Thoracic aorta (tissue), 2 donors: Measurements from ENCODE around the gene DAP. TPM values are rescaled to one million over a fixed set of nuclear protein-coding genes. Genes with fewer than 3 reads are reported as not detected.

Experiments used
- ATAC-seq: fragments of 150-250 bp; one replicate; pipeline ENCODE4 v1.8.0; 2017; ENCODE audit warnings: low read depth; ENCODE audit not compliant: insufficient number of reproducible peaks, low FRiP score
- DNase-seq: peaks from one replicate; pipeline ENCODE4 v3.0.0-alpha.2; 2020; ENCODE audit warnings: low spot score
- H3K27ac ChIP-seq, 2 donors: fragments of 200-600 bp; sonication (generic); 1 replicate in 1 of 2; 2 replicates in 1 of 2; pipeline ENCODE4 v1.5.1; 2016; ENCODE audit warnings: mild to moderate bottlenecking in 2 of 2, moderate library complexity in 2 of 2
- H3K27me3 ChIP-seq: fragments of 200-600 bp; sonication (generic); replicated peaks from 2 replicates; pipeline ENCODE4 v1.6.0; 2016; ENCODE audit warnings: mild to moderate bottlenecking; ENCODE audit not compliant: insufficient read depth
- H3K36me3 ChIP-seq: fragments of 200-600 bp; sonication (generic); one replicate; pipeline ENCODE4 v1.5.1; 2016
- H3K4me1 ChIP-seq, 2 donors: fragments of 200-600 bp; sonication (generic); 1 replicate in 1 of 2; 2 replicates in 1 of 2; pipeline versions ENCODE4 v1.5.1 to v1.6.0; 2016; ENCODE audit warnings: low read depth in 2 of 2, mild to moderate bottlenecking in 1 of 2; ENCODE audit not compliant: control insufficient read depth in 1 of 2
- H3K4me3 ChIP-seq: fragments of 200-600 bp; sonication (generic); 2 replicates; pipeline ENCODE4 v1.5.1; 2016; ENCODE audit warnings: mild to moderate bottlenecking
- H3K9me3 ChIP-seq: fragments of 200-600 bp; sonication (generic); 2 replicates; pipeline ENCODE4 v1.5.1; 2016
- CTCF ChIP-seq: fragments of 200-600 bp; sonication (generic); IDR thresholded peaks from one replicate; pipeline ENCODE4 v1.5.1; 2019; ENCODE audit warnings: antibody characterized with exemption
- total RNA-seq, 2 donors: library from RNA; depleted of rRNA; stranded (reverse); fragments of >200 nt; gene quantifications; one replicate each; pipeline versions ENCODE4 v1.1.0 to v1.2.3, GENCODE V29; 2016

Gene DAP
- total RNA-seq, 2 donors from 2014 or later: 79.6 to 113 TPM

GRCh38 chr5:10653751-10654400 lies 107.2 kb downstream of the DAP start:
- H3K27ac ChIP-seq: no peak overlapping the region
- no peaks in the 10 kb centered on the region for H3K4me1 ChIP-seq
- H3K36me3 ChIP-seq: no peaks in the 10 kb centered on the region
- no peak for DNase-seq
- no peak overlapping the region for H3K4me3 ChIP-seq
- TF ChIP-seq CTCF: no peak
- no peaks in the 10 kb centered on the region for H3K9me3 ChIP-seq
- ATAC-seq: no peak
- no peaks in the 10 kb centered on the region for H3K27me3 ChIP-seq

- Histone ChIP-seq H3K4me1 (no peaks in the 10 kb centered on the region), H3K4me3 (no peak overlapping the region), H3K27ac (no peak overlapping the region), H3K36me3 (no peaks in the 10 kb centered on the region), H3K9me3 (no peaks in the 10 kb centered on the region), H3K27me3 (no peaks in the 10 kb centered on the region)
- DNase-seq: no peak
- no peak for ATAC-seq
- TF ChIP-seq CTCF: no peak
Measured at GRCh38 chr5:10653043-10653442, 108.0 kb downstream of the DAP start.

GRCh38 chr5:10652606-10653005 lies 108.4 kb downstream of the DAP start:
- ATAC-seq (no peak), DNase-seq (no peak)
- no peak for TF ChIP-seq CTCF
- no peaks in the 10 kb centered on the region for H3K36me3 ChIP-seq
- H3K4me1 ChIP-seq: no peaks in the 10 kb centered on the region
- H3K27ac ChIP-seq: no peak overlapping the region
- H3K4me3 ChIP-seq: no peak overlapping the region
- no peaks in the 10 kb centered on the region for H3K27me3 ChIP-seq
- H3K9me3 ChIP-seq: no peaks in the 10 kb centered on the region

- no peak for ATAC-seq
Measured at GRCh38 chr5:10652151-10652550, 108.9 kb downstream of the DAP start.

More at GRCh38 chr5:10652151-10652550, 108.9 kb downstream of the DAP start:
- Histone ChIP-seq H3K27ac (no peak overlapping the region), H3K4me3 (no peak overlapping the region), H3K9me3 (no peaks in the 10 kb centered on the region), H3K27me3 (no peaks in the 10 kb centered on the region), H3K4me1 (no peaks in the 10 kb centered on the region), H3K36me3 (no peaks in the 10 kb centered on the region)
- no peak for DNase-seq
- TF ChIP-seq CTCF: no peak
